K562 (cell line): ENCODE measurements around the gene TUBB2A. TPM values are rescaled to one million over a fixed set of nuclear protein-coding genes. Genes with fewer than 3 reads are reported as not detected.

Experiments used
- ATAC-seq: fragments of 200-7000 bp; cut with Tn5 transposase; 3 replicates; pipeline ENCODE4 v1.9.1; 2020; ENCODE audit warnings: moderate library complexity
- BruUV-seq: library from RNA; stranded (reverse); fragments of 400-500 nt; replicated peaks from 2 replicates; lab custom pipeline; 2021; lab: Mats Ljungman, UMichigan
- CTCF ChIA-PET: fragments of 300-600 bp; formaldehyde crosslinking; extraction: SDS; loops from one replicate; lab custom pipeline; 2021; ENCODE audit warnings: low intra/inter-chr PET ratio; lab: Yijun Ruan, JAX
- POLR2A ChIA-PET: fragments of 300-600, 350-650 bp; sonication (Branson Sonifier 250); formaldehyde crosslinking; extraction: SDS; loops from one replicate; lab custom pipeline; 2021; ENCODE audit warnings: antibody characterized with exemption, inconsistent platforms; lab: Yijun Ruan, JAX
- DNase-seq, 4 experiments: peaks; one replicate each; pipeline versions ENCODE4 v3.0.0 to v3.0.0-alpha.2; 2011 to 2018; ENCODE audit warnings: low spot score in 3 of 4, mixed read lengths in 3 of 4; ENCODE audit errors: extremely low read depth in 1 of 4
- FAIRE-seq: peaks from 2 replicates; lab custom pipeline; 2011; peaks lifted over from hg19 to GRCh38; lab: Jason Lieb, UNC
- H2AFZ ChIP-seq: 2 replicates; pipeline ENCODE4 v1.6.0; 2011; ENCODE audit warnings: low read depth, low read length, control low read depth, inconsistent platforms
- H3K27ac ChIP-seq: fragments of 200-600 bp; 3 replicates; pipeline ENCODE4 v1.8.0; 2011; ENCODE audit warnings: low read depth, mild to moderate bottlenecking, control low read depth, inconsistent platforms, low read length, moderate library complexity, mixed read lengths; ENCODE audit errors: extremely low read depth
- H3K27me3 ChIP-seq, 2 experiments: fragments of 300-600 bp in 1 of 2; 2 replicates in 1 of 2; 3 replicates in 1 of 2; pipeline versions ENCODE4 v1.6.0 to v1.8.0; 2011; ENCODE audit warnings: inconsistent platforms in 2 of 2, low read length in 2 of 2, mild to moderate bottlenecking in 1 of 2, mixed read lengths in 1 of 2, moderate library complexity in 1 of 2; ENCODE audit not compliant: control insufficient read depth in 2 of 2, insufficient read depth in 2 of 2
- H3K36me3 ChIP-seq: fragments of 300-600 bp; 3 replicates; pipeline ENCODE4 v1.8.0; 2011; ENCODE audit warnings: mild to moderate bottlenecking, low read length, inconsistent platforms; ENCODE audit not compliant: control insufficient read depth, insufficient read depth
- H3K4me1 ChIP-seq, 2 experiments: fragments of 200-600 bp in 1 of 2; replicated peaks in 1 of 2; 2 replicates in 1 of 2; 3 replicates in 1 of 2; pipeline versions ENCODE4 v1.5.1 to v1.8.0; 2011; ENCODE audit warnings: inconsistent platforms in 2 of 2, low read length in 2 of 2, mild to moderate bottlenecking in 1 of 2, mixed read lengths in 1 of 2, moderate library complexity in 1 of 2; ENCODE audit not compliant: control insufficient read depth in 2 of 2, insufficient read depth in 2 of 2
- H3K4me2 ChIP-seq: 2 replicates; pipeline ENCODE4 v1.6.1; 2011; ENCODE audit warnings: low read length, control low read depth, inconsistent platforms, mixed read lengths; ENCODE audit not compliant: insufficient read depth
- H3K4me3 ChIP-seq: fragments of 200-600 bp; sonication (generic), shearing (Covaris generic); 2 replicates; pipeline ENCODE4 v1.5.1; 2016; ENCODE audit warnings: control low read depth, inconsistent platforms
- H3K79me2 ChIP-seq: fragments of 200-600 bp; 3 replicates; pipeline ENCODE4 v1.8.0; 2011; ENCODE audit warnings: low read length, inconsistent platforms; ENCODE audit not compliant: control insufficient read depth, insufficient read depth
- H3K9ac ChIP-seq, 2 experiments: 2 replicates each; pipeline versions ENCODE4 v1.6.0 to v1.6.1; 2011; ENCODE audit warnings: low read depth in 2 of 2, low read length in 2 of 2, control low read depth in 1 of 2, inconsistent platforms in 1 of 2, mild to moderate bottlenecking in 1 of 2, mixed read lengths in 1 of 2; ENCODE audit not compliant: insufficient read depth in 1 of 2
- H3K9me1 ChIP-seq: one replicate; pipeline ENCODE4 v1.6.0; 2011; ENCODE audit warnings: inconsistent platforms, mild to moderate bottlenecking, low read length, moderate library complexity; ENCODE audit not compliant: control insufficient read depth, insufficient read depth
- H3K9me3 ChIP-seq: replicated peaks from 2 replicates; pipeline ENCODE4 v1.5.1; 2011; ENCODE audit warnings: low read depth, low read length, inconsistent platforms; ENCODE audit not compliant: control insufficient read depth, insufficient read depth
- H4K20me1 ChIP-seq: replicated peaks from 2 replicates; pipeline ENCODE4 v1.6.1; 2011; ENCODE audit warnings: low read length, inconsistent platforms, mixed read lengths; ENCODE audit not compliant: control insufficient read depth, insufficient read depth
- CCAR2 ChIP-seq: fragments of 200-400 bp; formaldehyde crosslinking; IDR thresholded peaks from 2 replicates; pipeline ENCODE4 v1.6.1; 2017; ENCODE audit warnings: mild to moderate bottlenecking, low read depth, low read length
- CGGBP1 ChIP-seq: fragments of 250-450 bp; sonication (Bioruptor Pico); IDR thresholded peaks from 2 replicates; pipeline ENCODE4 v1.9.0; 2021; ENCODE audit warnings: mild to moderate bottlenecking
- ETV1 ChIP-seq: fragments of 450-650 bp; conservative IDR thresholded peaks from 2 replicates; pipeline ENCODE4 v1.6.1; 2016; ENCODE audit warnings: missing genetic modification characterization, control low read depth, low read depth, missing compliant biosample characterization
- GABPA ChIP-seq: fragments of 200-800 bp; sonication (Bioruptor generic); conservative IDR thresholded peaks from 2 replicates; pipeline ENCODE4 v1.6.1; 2016; ENCODE audit warnings: low read depth, missing genetic modification characterization, missing compliant biosample characterization
- JUN ChIP-seq, 2 experiments: sonication (generic) in 1 of 2; formaldehyde crosslinking in 1 of 2; IDR thresholded peaks; 2 replicates each; pipeline versions ENCODE4 v1.6.1 to v1.8.0; 2012 to 2022; ENCODE audit warnings: borderline replicate concordance in 2 of 2, mild to moderate bottlenecking in 2 of 2, improper control_type of control experiment in 1 of 2, low read depth in 1 of 2, low read length in 1 of 2, missing genetic modification reagents in 1 of 2
- MIER1 ChIP-seq: fragments of 450-650 bp; IDR thresholded peaks from 2 replicates; pipeline ENCODE4 v1.6.1; 2016; ENCODE audit warnings: antibody characterized with exemption, mild to moderate bottlenecking, low read depth
- RBFOX2 ChIP-seq: fragments of 200-400 bp; formaldehyde crosslinking; IDR thresholded peaks from 2 replicates; pipeline ENCODE4 v1.6.1; 2017; ENCODE audit warnings: low read depth, mild to moderate bottlenecking, low read length, moderate library complexity
- RUNX1 ChIP-seq: sonication (generic); IDR thresholded peaks from 2 replicates; pipeline ENCODE4 v1.6.1; 2016; ENCODE audit warnings: antibody characterized with exemption, low read depth
- SMARCC2 ChIP-seq: fragments of 450-650 bp; IDR thresholded peaks from 2 replicates; pipeline ENCODE4 v1.6.1; 2017; ENCODE audit warnings: antibody characterized with exemption, moderate library complexity, mild to moderate bottlenecking, low read depth
- ZNF316 ChIP-seq: fragments of 450-650 bp; IDR thresholded peaks from 2 replicates; pipeline ENCODE4 v1.6.1; 2016
- WGBS: fragments of 100-300 bp; shearing (Covaris generic); methylation state at CpG from one replicate; pipeline ENCODE4 v1.1.6; 2016; ENCODE audit warnings: low coverage, mixed read lengths; ENCODE audit not compliant: insufficient coverage; ENCODE audit errors: missing lambda C conversion rate; 5-methylcytosine and 5-hydroxymethylcytosine counted together
- in situ Hi-C: fragments of 300-500 bp; cut with MboI; formaldehyde crosslinking; loops from 4 replicates; pipeline ENCODE4 v1.15.0; 2018; ENCODE audit warnings: inconsistent platforms, mixed read lengths
- intact Hi-C: fragments of 100-400 bp; cut with micrococcal nuclease; formaldehyde crosslinking; loops from 2 replicates; pipeline ENCODE4 v1.14.2; 2022
- polyA plus RNA-seq, 8 experiments: library from polyadenylated mRNA; depleted of rRNA in 4 of 8; stranded (reverse) in 5 of 8; unstranded in 3 of 8; fragments of >200 nt; fragmentation: Nextera tagmentation in 2 of 8; fragmentation: Illumina TruSeq in 1 of 8; extraction: Ambion mirVana in 2 of 8; extraction: Trizol in 1 of 8; gene quantifications; 2 replicates each; pipeline versions ENCODE4 v1.2.1 to v1.2.3, GENCODE V29; 2011 to 2014; ENCODE audit warnings: inconsistent platforms in 1 of 8, missing spikeins in 1 of 8
- total RNA-seq, 7 experiments: library from RNA; depleted of rRNA in 6 of 7; stranded (reverse); fragments of >200 nt in 6 of 7; fragmentation: Illumina TruSeq in 2 of 7; extraction: Trizol in 2 of 7; gene quantifications; 2 replicates each; pipeline versions ENCODE4 v1.2.1 to v1.2.3, GENCODE V29; 2011 to 2021; ENCODE audit warnings: low replicate concordance in 1 of 7
- TF ChIP-seq, protein P1 (sequence below): fragments of 450-650 bp; IDR thresholded peaks from 2 replicates; pipeline ENCODE4 v1.6.1; 2016; ENCODE audit warnings: antibody characterized with exemption
- TF ChIP-seq, protein P2 (sequence below), 3 experiments: IDR thresholded peaks in 2 of 3; conservative IDR thresholded peaks in 1 of 3; 2 replicates each; pipeline ENCODE4 v1.5.1; 2011 to 2012; ENCODE audit warnings: low read length in 3 of 3, mild to moderate bottlenecking in 3 of 3, control low read depth in 2 of 3, improper control_type of control experiment in 1 of 3, inconsistent platforms in 1 of 3, low read depth in 1 of 3, mixed read lengths in 1 of 3, moderate library complexity in 1 of 3; ENCODE audit not compliant: insufficient read depth in 2 of 3

The TUBB2A gene
- total and polyA plus RNA-seq, 9 of the 15 experiments (the other 6 are each of a cell fraction or from before 2014, with no cell fraction given): 3.6 to 92.1 (median 45.6) TPM

DNA sequence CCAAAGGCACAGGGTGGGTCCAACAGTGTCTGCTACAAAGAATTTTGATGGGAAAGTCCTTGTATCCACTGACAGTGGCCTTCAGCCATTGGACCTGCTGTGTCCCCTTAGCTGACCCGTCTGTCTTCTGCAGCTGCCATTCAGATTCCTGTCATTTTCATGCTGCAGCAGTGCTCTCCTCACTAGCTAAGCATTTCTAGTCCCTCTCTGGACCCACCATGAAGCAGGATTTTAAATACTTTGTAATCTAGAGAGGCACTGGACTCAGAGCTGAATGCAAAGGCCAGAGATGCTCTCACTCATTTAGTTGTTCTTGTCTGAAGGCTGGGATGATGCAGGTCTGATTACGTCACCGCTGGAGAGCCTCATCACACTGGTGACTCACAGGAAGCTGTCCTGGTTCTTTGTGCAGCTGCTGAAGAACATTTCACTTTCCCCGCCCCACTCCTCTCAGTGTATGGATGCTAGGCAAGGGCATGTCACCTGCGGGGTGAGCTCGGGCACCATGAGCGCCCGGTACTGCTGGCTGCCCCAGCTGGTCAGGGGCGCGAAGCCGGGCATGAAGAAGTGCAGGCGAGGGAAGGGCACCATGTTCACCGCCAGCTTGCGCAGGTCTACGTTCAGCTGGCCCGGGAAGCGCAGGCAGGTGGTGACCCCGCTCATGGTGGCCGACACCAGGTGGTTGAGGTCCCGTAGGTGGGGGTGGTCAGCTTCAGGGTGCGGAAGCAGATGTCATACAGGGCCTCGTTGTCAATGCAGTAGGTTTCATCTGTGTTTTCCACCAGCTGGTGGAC, 19.4 kb upstream of the TUBB2A start:
- FAIRE-seq (peak; percentile 85), ATAC-seq (peak; percentile 94), DNase-seq (peak; percentile 76 to 91 (median 83))
- no peak overlapping the region; the same call in 1 of the 2 replicates for H3K4me2 ChIP-seq
- ChIA-PET POLR2A (interaction anchor here (0.6 to 1.6 kb wide), 10 partner anchors 11 to 82 kb away, joined by 3 to 9 read pairs (median 3); no protein-coding TSS in a partner anchor), CTCF (no interaction called here)
- peak overlapping the region; percentile 31; the same call in 1 of the 3 replicates for H3K27ac ChIP-seq
- no peaks in the 10 kb centered on the region; the same call in 2 of the 3 replicates for H3K79me2 ChIP-seq
- no peak overlapping the region for H3K9ac ChIP-seq
- H3K9me3 ChIP-seq: no peaks in the 10 kb centered on the region
- BruUV-seq: no TSS peak
- intact Hi-C loops: no loop called here
- H2AFZ ChIP-seq: peak overlapping the region; percentile 77; the same call in 1 of the 2 replicates
- H3K27me3 ChIP-seq: peaks cover 0 to 4% of the 10 kb centered on the region in 2 experiments; a peak in 1 of 5 replicates
- no peaks in the 10 kb centered on the region for H3K36me3 ChIP-seq
- in situ Hi-C loops: no loop called here
- no peaks in the 10 kb centered on the region for H3K9me1 ChIP-seq
- H4K20me1 ChIP-seq: no peaks in the 10 kb centered on the region
- 47% methylated on average over 21 of the region's 22 CpGs for WGBS
- H3K4me3 ChIP-seq: no peak overlapping the region
- H3K4me1 ChIP-seq: peaks cover 34 to 46% of the 10 kb centered on the region in 2 experiments
- TF ChIP-seq ETV1 (tag): peak; percentile 88
- TF ChIP-seq GABPA (tag): peak; percentile 77
- TF ChIP-seq CCAR2: no peak
- TF ChIP-seq SMARCC2: peak; percentile 41; the same call in 1 of the 2 replicates
- TF ChIP-seq, protein P1, sequence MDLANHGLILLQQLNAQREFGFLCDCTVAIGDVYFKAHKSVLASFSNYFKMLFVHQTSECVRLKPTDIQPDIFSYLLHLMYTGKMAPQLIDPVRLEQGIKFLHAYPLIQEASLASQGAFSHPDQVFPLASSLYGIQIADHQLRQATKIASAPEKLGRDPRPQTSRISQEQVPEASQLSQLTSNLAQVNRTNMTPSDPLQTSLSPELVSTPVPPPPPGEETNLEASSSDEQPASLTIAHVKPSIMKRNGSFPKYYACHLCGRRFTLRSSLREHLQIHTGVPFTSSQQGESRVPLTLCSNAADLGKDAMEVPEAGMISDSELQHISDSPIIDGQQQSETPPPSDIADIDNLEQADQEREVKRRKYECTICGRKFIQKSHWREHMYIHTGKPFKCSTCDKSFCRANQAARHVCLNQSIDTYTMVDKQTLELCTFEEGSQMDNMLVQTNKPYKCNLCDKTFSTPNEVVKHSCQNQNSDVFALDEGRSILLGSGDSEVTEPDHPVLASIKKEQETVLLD: peak; percentile 10; the same call in 1 of the 2 replicates
- TF ChIP-seq, protein P2, sequence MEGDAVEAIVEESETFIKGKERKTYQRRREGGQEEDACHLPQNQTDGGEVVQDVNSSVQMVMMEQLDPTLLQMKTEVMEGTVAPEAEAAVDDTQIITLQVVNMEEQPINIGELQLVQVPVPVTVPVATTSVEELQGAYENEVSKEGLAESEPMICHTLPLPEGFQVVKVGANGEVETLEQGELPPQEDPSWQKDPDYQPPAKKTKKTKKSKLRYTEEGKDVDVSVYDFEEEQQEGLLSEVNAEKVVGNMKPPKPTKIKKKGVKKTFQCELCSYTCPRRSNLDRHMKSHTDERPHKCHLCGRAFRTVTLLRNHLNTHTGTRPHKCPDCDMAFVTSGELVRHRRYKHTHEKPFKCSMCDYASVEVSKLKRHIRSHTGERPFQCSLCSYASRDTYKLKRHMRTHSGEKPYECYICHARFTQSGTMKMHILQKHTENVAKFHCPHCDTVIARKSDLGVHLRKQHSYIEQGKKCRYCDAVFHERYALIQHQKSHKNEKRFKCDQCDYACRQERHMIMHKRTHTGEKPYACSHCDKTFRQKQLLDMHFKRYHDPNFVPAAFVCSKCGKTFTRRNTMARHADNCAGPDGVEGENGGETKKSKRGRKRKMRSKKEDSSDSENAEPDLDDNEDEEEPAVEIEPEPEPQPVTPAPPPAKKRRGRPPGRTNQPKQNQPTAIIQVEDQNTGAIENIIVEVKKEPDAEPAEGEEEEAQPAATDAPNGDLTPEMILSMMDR (IDR thresholded peaks at IDR 0.05 in 2 of 3, conservative IDR thresholded peaks at IDR 0.05 in 1 of 3; ENCODE audit: insufficient read depth in 2 of 3, low read depth in 1 of 3, low read length in 3 of 3): 0 out of 6 replicates have a peak, but pooled peaks of 1 of the 3 experiments have one; percentile 3
- TF ChIP-seq CGGBP1 (CRISPR knock-in tag): no peak
- TF ChIP-seq JUN (IDR thresholded peaks at IDR 0.05; ENCODE audit: borderline replicate concordance, low read depth, low read length): peak; percentile 100
- TF ChIP-seq JUN (CRISPR knock-in tag; IDR thresholded peaks at IDR 0.05; ENCODE audit: borderline replicate concordance): no peak
- TF ChIP-seq RUNX1: no peak
- no peak for TF ChIP-seq MIER1
- 0 out of 2 replicates have a peak, but pooled peaks have one; percentile 16 for TF ChIP-seq RBFOX2
- TF ChIP-seq ZNF316: peak; percentile 77
